ENCODE measurements around the gene CMTR2.

DNA sequence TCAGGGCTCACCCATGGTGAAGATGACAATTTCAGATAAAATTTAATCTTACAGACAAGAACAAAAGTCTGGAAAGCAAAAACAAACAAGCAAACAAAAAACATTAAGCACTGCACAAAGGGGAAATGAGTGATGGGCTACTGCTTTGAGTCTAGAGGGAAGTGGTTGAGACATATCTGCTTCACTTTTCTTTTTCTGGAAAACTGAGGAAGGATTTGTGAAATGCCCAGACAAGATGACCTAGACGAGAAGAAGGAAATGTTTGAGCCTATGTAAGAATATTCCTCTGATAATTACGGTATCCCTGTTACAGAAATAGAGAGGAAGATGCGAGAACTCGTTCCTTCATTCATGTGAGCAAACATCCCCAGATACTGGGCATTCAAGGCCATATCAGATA is 47.2 kb downstream of the CMTR2 start:
- TF ChIP-seq POLR2A (IDR thresholded peaks at IDR 0.05) = no peak
- TF ChIP-seq, protein P1, sequence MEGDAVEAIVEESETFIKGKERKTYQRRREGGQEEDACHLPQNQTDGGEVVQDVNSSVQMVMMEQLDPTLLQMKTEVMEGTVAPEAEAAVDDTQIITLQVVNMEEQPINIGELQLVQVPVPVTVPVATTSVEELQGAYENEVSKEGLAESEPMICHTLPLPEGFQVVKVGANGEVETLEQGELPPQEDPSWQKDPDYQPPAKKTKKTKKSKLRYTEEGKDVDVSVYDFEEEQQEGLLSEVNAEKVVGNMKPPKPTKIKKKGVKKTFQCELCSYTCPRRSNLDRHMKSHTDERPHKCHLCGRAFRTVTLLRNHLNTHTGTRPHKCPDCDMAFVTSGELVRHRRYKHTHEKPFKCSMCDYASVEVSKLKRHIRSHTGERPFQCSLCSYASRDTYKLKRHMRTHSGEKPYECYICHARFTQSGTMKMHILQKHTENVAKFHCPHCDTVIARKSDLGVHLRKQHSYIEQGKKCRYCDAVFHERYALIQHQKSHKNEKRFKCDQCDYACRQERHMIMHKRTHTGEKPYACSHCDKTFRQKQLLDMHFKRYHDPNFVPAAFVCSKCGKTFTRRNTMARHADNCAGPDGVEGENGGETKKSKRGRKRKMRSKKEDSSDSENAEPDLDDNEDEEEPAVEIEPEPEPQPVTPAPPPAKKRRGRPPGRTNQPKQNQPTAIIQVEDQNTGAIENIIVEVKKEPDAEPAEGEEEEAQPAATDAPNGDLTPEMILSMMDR (IDR thresholded peaks at IDR 0.05) = no peak

Measured in testis (tissue), 2 donors.